ENCODE results near the gene ADAMTS18. TPM values are rescaled to one million over a fixed set of nuclear protein-coding genes. Genes with fewer than 3 reads are reported as not detected.

Gene ADAMTS18
- total and polyA plus RNA-seq, 4 experiments from 2014 or later, result not detected

DNA sequence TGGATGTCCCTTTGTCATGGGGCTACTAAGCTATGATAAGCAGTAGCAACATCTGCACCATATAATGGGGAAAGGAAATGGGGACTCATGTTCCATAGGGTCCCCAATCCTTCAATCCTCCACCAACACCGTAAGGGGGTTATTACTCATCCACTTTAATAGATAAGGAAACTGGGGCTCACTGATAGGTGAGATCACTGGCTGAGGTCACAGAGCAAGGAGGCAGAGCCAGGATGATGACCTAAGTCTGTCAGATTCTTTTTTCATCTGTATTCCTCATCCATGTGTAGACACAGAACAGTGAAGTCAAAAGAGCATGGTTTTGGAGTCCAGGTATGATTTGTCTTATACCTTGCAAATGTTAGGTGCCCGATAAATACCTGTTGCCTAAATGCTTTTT lies 10.5 kb upstream of the ADAMTS18 start:
- no peak overlapping the region for H3K27ac Mint-ChIP-seq
- no peak overlapping the region for H3K4me3 Mint-ChIP-seq
- no peaks in the 10 kb centered on the region for H3K4me1 ChIP-seq (ENCODE audit: insufficient read depth, low read length)
- no peaks in the 10 kb centered on the region for H3K36me3 ChIP-seq (ENCODE audit: insufficient read depth, low read length)
- intact Hi-C loops (cut with micrococcal nuclease), result no loop called here
- no peaks in the 10 kb centered on the region for H3K27me3 ChIP-seq (ENCODE audit: insufficient read depth, low read length)
- no peaks in the 10 kb centered on the region for H3K36me3 Mint-ChIP-seq
- CTCF ChIA-PET (ENCODE audit: partially characterized antibody), result no interaction called here
- H3K27ac ChIP-seq (ENCODE audit: low read depth, low read length), result no peak overlapping the region
- H3K4me3 ChIP-seq (ENCODE audit: low read length in 2 of 2), result no peak overlapping the region
- H3K4me1 Mint-ChIP-seq, result no peaks in the 10 kb centered on the region
- H3K9me3 ChIP-seq (ENCODE audit: control insufficient read depth in 1 of 2, low read length in 2 of 2), result no peaks in the 10 kb centered on the region
- peaks cover 0 to 1% (median 0%) of the 10 kb centered on the region in 8 donors for H3K9me3 Mint-ChIP-seq
- POLR2A ChIA-PET (ENCODE audit: partially characterized antibody), result no interaction called here
- no peak for DNase-seq
- peaks cover 8 to 17% of the 10 kb centered on the region in 2 donors for H3K27me3 Mint-ChIP-seq

GRCh38 chr16:77444147-77444460 lies 9.3 kb upstream of the ADAMTS18 start:
- H3K27ac ChIP-seq (ENCODE audit: low read depth, low read length), result no peak overlapping the region
- Mint-ChIP-seq H3K4me3 (no peak overlapping the region), H3K36me3 (no peaks in the 10 kb centered on the region), H3K27me3 (peaks cover 9 to 10% of the 10 kb centered on the region in 2 donors), H3K9me3 (peaks cover 0 to 1% (median 0%) of the 10 kb centered on the region in 8 donors), H3K27ac (no peak overlapping the region), H3K4me1 (no peaks in the 10 kb centered on the region)
- H3K27me3 ChIP-seq (ENCODE audit: insufficient read depth, low read length), result no peaks in the 10 kb centered on the region
- no peak for DNase-seq
- no peaks in the 10 kb centered on the region for H3K4me1 ChIP-seq (ENCODE audit: insufficient read depth, low read length)
- H3K4me3 ChIP-seq (ENCODE audit: low read length in 2 of 2), result no peak overlapping the region
- intact Hi-C loops (cut with micrococcal nuclease), result no loop called here
- ChIA-PET POLR2A (ENCODE audit: partially characterized antibody) (no interaction called here), CTCF (ENCODE audit: partially characterized antibody) (no interaction called here)
- no peaks in the 10 kb centered on the region for H3K9me3 ChIP-seq (ENCODE audit: control insufficient read depth in 1 of 2, low read length in 2 of 2)
- no peaks in the 10 kb centered on the region for H3K36me3 ChIP-seq (ENCODE audit: insufficient read depth, low read length)

DNA sequence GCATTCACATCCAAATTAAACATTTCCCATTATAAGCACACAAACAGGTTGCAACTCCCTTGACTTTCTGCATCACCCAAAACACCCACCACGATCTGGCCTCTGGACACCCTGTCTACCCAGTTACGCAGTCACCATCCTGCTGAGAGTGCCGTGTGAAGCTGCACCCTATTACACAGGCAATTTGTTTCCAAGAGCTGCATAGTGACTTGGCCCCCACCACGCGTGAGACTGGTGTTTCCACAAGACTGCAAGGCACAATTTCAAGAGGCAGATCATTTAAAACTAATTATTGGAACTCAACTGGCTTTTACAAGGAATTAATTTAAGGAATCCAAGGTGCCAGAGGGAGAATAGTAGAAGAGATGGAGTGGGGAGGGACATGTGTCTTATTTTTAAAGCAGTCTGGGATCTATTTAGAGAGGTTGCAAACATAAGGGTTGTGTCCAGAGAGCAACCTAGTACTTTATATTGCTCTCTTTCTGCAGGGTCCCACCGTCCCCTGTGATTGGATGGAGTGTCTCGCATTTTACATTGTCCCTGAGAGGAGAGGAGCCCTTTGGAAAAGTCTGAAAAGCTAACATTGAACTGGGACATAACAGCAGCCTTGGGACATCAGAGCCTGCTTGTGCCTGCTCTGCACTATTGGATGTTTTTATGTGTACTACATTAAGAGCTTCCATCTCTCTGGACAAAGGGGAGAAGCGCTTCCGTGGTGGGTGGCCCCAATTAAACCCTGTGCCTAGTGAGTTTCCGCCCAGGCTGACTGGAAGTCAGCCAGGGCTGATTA lies 8.7 kb upstream of the ADAMTS18 start:
- Histone ChIP-seq H3K9me3 (ENCODE audit: control insufficient read depth in 1 of 2, low read length in 2 of 2) (no peaks in the 10 kb centered on the region), H3K27me3 (ENCODE audit: insufficient read depth, low read length) (no peaks in the 10 kb centered on the region), H3K36me3 (ENCODE audit: insufficient read depth, low read length) (no peaks in the 10 kb centered on the region), H3K27ac (ENCODE audit: low read depth, low read length) (no peak overlapping the region), H3K4me3 (ENCODE audit: low read length in 2 of 2) (no peak overlapping the region), H3K4me1 (ENCODE audit: insufficient read depth, low read length) (no peaks in the 10 kb centered on the region)
- no peaks in the 10 kb centered on the region for H3K36me3 Mint-ChIP-seq
- peaks cover 9% of the 10 kb centered on the region in 2 donors for H3K27me3 Mint-ChIP-seq
- H3K9me3 Mint-ChIP-seq, result peaks cover 0 to 1% (median 0%) of the 10 kb centered on the region in 8 donors
- no peak overlapping the region for H3K4me3 Mint-ChIP-seq
- H3K27ac Mint-ChIP-seq, result no peak overlapping the region
- ChIA-PET POLR2A (ENCODE audit: partially characterized antibody) (no interaction called here), CTCF (ENCODE audit: partially characterized antibody) (no interaction called here)
- intact Hi-C loops (cut with micrococcal nuclease), result no loop called here
- no peaks in the 10 kb centered on the region for H3K4me1 Mint-ChIP-seq
- no peak for DNase-seq

- Mint-ChIP-seq H3K4me1 (no peaks in the 10 kb centered on the region), H3K4me3 (no peak overlapping the region), H3K27me3 (peaks cover 9% of the 10 kb centered on the region in 2 donors), H3K9me3 (peaks cover 0 to 1% (median 0%) of the 10 kb centered on the region in 8 donors), H3K36me3 (no peaks in the 10 kb centered on the region), H3K27ac (no peak overlapping the region)
- Histone ChIP-seq H3K27me3 (ENCODE audit: insufficient read depth, low read length) (no peaks in the 10 kb centered on the region), H3K4me3 (ENCODE audit: low read length in 2 of 2) (no peak overlapping the region), H3K9me3 (ENCODE audit: control insufficient read depth in 1 of 2, low read length in 2 of 2) (no peaks in the 10 kb centered on the region), H3K27ac (ENCODE audit: low read depth, low read length) (no peak overlapping the region), H3K4me1 (ENCODE audit: insufficient read depth, low read length) (no peaks in the 10 kb centered on the region), H3K36me3 (ENCODE audit: insufficient read depth, low read length) (no peaks in the 10 kb centered on the region)
- ChIA-PET POLR2A (ENCODE audit: partially characterized antibody) (no interaction called here), CTCF (ENCODE audit: partially characterized antibody) (no interaction called here)
- intact Hi-C loops (cut with micrococcal nuclease), result no loop called here
- DNase-seq, result no peak
These were observed 7.2 kb upstream of the ADAMTS18 start for GRCh38 chr16:77442078-77442477.

- Histone ChIP-seq H3K9me3 (ENCODE audit: control insufficient read depth in 1 of 2, low read length in 2 of 2) (no peaks in the 10 kb centered on the region), H3K27ac (ENCODE audit: low read depth, low read length) (no peak overlapping the region), H3K27me3 (ENCODE audit: insufficient read depth, low read length) (no peaks in the 10 kb centered on the region), H3K36me3 (ENCODE audit: insufficient read depth, low read length) (no peaks in the 10 kb centered on the region), H3K4me1 (ENCODE audit: insufficient read depth, low read length) (no peaks in the 10 kb centered on the region), H3K4me3 (ENCODE audit: low read length in 2 of 2) (no peak overlapping the region)
- POLR2A ChIA-PET (ENCODE audit: partially characterized antibody), result no interaction called here
- peak overlapping the region in 1 of 8 donors; percentile 31 for H3K4me3 Mint-ChIP-seq
- intact Hi-C loops (cut with micrococcal nuclease), result no loop called here
- H3K9me3 Mint-ChIP-seq, result peaks cover 0 to 1% (median 0%) of the 10 kb centered on the region in 8 donors
- H3K4me1 Mint-ChIP-seq, result no peaks in the 10 kb centered on the region
- no peak overlapping the region for H3K27ac Mint-ChIP-seq
- H3K36me3 Mint-ChIP-seq, result no peaks in the 10 kb centered on the region
- no peak for DNase-seq
- peaks cover 5 to 14% of the 10 kb centered on the region in 2 donors for H3K27me3 Mint-ChIP-seq
- CTCF ChIA-PET (ENCODE audit: partially characterized antibody), result no interaction called here
These were observed 4.3 kb upstream of the ADAMTS18 start for GRCh38 chr16:77439106-77439505.

DNA sequence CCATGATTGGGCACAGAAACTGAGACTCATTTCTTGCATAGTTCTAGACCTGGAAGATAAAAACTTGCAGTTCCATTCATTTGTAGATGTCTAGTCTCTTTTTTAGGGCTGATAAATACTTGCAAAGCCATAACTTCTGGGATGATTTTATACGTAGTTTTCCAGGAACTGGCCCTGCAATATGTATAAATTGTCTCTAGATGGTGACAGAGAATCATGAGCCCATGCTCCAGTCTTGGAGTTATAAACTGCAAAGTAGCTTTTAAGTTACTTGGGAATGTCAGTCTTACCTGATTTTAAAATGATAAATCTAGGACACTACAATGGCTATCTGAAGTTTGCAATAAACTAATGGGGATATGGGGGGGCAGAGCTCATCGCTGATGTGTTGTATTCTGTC lies 3.0 kb upstream of the ADAMTS18 start:
- peaks cover 0 to 1% (median 0%) of the 10 kb centered on the region in 4 donors for H3K4me1 Mint-ChIP-seq
- no peak for DNase-seq
- ChIA-PET POLR2A (ENCODE audit: partially characterized antibody) (no interaction called here), CTCF (ENCODE audit: partially characterized antibody) (interaction anchor here (0.6 kb wide), 1 partner anchor 63 kb away, joined by 4 read pairs; no protein-coding TSS in a partner anchor)
- no peaks in the 10 kb centered on the region for H3K27me3 ChIP-seq (ENCODE audit: insufficient read depth, low read length)
- H3K4me3 ChIP-seq (ENCODE audit: low read length in 2 of 2), result no peak overlapping the region
- H3K9me3 Mint-ChIP-seq, result peaks cover 0 to 1% (median 0%) of the 10 kb centered on the region in 8 donors
- H3K27ac ChIP-seq (ENCODE audit: low read depth, low read length), result no peak overlapping the region
- H3K27me3 Mint-ChIP-seq, result peaks cover 7 to 26% of the 10 kb centered on the region in 2 donors
- H3K4me3 Mint-ChIP-seq, result no peak overlapping the region
- intact Hi-C loops (cut with micrococcal nuclease), result no loop called here
- no peak overlapping the region for H3K27ac Mint-ChIP-seq
- H3K36me3 ChIP-seq (ENCODE audit: insufficient read depth, low read length), result no peaks in the 10 kb centered on the region
- no peaks in the 10 kb centered on the region for H3K36me3 Mint-ChIP-seq
- no peaks in the 10 kb centered on the region for H3K9me3 ChIP-seq (ENCODE audit: control insufficient read depth in 1 of 2, low read length in 2 of 2)
- no peaks in the 10 kb centered on the region for H3K4me1 ChIP-seq (ENCODE audit: insufficient read depth, low read length)

DNA sequence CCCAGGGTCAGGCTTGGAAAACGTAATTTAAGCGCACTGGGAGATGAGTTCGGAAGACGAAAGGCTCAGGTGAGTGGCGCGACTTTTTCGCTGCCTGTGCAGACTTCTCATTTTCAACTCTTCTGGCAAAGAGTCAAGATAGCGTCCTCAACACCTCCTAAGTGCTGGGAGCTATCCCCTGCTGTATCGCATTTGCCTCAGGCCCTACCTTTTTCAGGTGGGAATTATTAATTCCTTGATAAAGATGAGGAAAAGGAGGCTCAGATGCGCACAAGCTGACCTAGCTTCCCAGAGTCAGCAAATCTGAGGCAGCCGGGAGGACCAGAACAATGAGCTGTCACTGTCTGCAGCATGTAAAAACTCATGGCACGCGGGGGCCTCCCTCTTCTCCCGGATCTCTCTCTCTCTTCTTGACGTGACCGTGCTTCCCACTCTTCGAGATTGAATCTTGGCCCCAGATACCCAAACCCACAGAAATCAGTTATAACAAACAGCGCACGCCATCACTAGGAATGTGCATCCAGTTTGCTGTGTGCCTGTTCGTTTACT lies 512 bp upstream of the ADAMTS18 start:
- peaks cover 10 to 25% of the 10 kb centered on the region in 2 donors for H3K27me3 Mint-ChIP-seq
- ChIA-PET POLR2A (ENCODE audit: partially characterized antibody) (no interaction called here), CTCF (ENCODE audit: partially characterized antibody) (interaction anchor here (1.5 kb wide), 1 partner anchor 149 kb away, joined by 4 read pairs; no protein-coding TSS in a partner anchor)
- H3K36me3 ChIP-seq (ENCODE audit: insufficient read depth, low read length), result no peaks in the 10 kb centered on the region
- no peak overlapping the region for H3K27ac ChIP-seq (ENCODE audit: low read depth, low read length)
- H3K27me3 ChIP-seq (ENCODE audit: insufficient read depth, low read length), result no peaks in the 10 kb centered on the region
- intact Hi-C loops (cut with micrococcal nuclease), result no loop called here
- no peak overlapping the region for H3K4me3 Mint-ChIP-seq
- H3K27ac Mint-ChIP-seq, result no peak overlapping the region
- H3K9me3 Mint-ChIP-seq, result no peaks in the 10 kb centered on the region
- no peaks in the 10 kb centered on the region for H3K36me3 Mint-ChIP-seq
- DNase-seq, result no peak
- no peak overlapping the region for H3K4me3 ChIP-seq (ENCODE audit: low read length in 2 of 2)
- H3K4me1 ChIP-seq (ENCODE audit: insufficient read depth, low read length), result no peaks in the 10 kb centered on the region
- peaks cover 0 to 1% (median 0%) of the 10 kb centered on the region in 4 donors for H3K4me1 Mint-ChIP-seq
- no peaks in the 10 kb centered on the region for H3K9me3 ChIP-seq (ENCODE audit: control insufficient read depth in 1 of 2, low read length in 2 of 2)
